Loucy (cell line): ENCODE results near the gene THYN1.

Experiments used
- CTCF ChIP-seq: fragments of 200-600 bp; sonication (generic); conservative IDR thresholded peaks from 2 replicates; pipeline ENCODE4 v1.5.1; 2014; ENCODE audit warnings: mild to moderate bottlenecking, antibody characterized with exemption, low read length
- EZH2phosphoT487 ChIP-seq: fragments of 200-600 bp; IDR thresholded peaks from 2 replicates; pipeline ENCODE4 v1.6.1; 2018; ENCODE audit warnings: antibody characterized with exemption, mild to moderate bottlenecking, moderate library complexity, borderline replicate concordance

GRCh38 chr11:134282121-134283045 lies 29.2 kb upstream of the THYN1 start:
- TF ChIP-seq CTCF (no peak), EZH2phosphoT487 (no peak)
